NCI-H524 (cell line): Measurements from ENCODE around the gene ARHGAP6.
"Not testable (repeated sequence)": the region's sequence is repeated elsewhere in the genome, so short reads cannot be mapped to it uniquely, and the experiment has no call there.

Experiments
- DNase-seq, 2 experiments: peaks; one replicate each; lab custom pipeline; 2025; lab: John Stamatoyannopoulos, UW

The ARHGAP6 gene

DNA sequence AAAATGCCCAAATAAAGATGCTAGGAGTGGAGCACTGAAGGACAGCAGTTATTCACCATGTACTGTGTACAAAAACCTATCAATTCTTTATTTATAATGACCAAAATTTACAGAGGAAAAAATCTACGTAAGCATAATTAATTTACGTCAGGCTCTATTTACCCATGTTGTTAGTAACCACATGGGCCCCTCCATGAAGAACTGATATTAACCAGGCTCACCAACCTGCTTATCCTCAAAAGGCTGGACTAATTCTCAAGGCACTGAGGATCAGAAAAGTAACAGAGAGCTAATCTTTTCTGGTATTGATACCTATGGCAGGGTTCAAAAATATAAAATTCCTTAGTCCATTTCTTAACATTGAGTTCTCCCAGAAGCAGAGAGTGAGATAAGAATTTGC, 140.0 kb downstream of the ARHGAP6 start:
- DNase-seq: no peak

DNA sequence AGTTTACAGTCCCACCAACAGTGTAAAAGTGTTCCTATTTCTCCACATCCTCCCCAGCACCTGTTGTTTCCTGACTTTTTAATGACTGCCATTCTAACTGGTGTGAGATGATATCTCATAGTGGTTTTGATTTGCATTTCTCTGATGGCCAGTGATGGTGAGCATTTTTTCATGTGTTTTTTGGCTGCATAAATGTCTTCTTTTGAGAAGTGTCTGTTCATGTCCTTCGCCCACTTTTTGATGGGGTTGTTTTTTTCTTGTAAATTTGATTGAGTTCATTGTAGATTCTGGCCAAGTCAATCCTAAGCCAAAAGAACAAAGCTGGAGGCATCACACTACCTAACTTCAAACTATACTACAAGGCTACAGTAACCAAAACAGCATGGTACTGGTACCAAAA, 146.5 kb downstream of the ARHGAP6 start:
- DNase-seq: not testable (repeated sequence)

DNA sequence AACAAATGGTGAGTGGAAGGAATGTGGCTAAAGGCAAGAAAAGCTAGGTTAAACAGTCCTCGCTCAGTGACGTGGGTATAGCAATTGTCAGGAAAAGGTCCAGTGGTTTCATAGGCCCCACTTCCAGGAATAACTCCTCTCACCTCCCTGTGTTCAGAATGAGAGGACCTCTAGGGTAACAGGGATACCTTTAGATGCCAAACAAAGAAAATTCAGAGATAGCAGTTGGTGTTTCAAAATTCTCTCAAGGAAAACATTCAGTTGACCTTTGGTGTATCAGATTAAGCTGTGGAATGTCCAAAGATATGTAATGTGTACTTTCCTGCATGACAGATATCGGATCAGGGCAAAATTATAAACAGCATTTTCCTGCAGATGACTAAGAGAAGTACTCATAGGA, 155.9 kb downstream of the ARHGAP6 start:
- no peak for DNase-seq

DNA sequence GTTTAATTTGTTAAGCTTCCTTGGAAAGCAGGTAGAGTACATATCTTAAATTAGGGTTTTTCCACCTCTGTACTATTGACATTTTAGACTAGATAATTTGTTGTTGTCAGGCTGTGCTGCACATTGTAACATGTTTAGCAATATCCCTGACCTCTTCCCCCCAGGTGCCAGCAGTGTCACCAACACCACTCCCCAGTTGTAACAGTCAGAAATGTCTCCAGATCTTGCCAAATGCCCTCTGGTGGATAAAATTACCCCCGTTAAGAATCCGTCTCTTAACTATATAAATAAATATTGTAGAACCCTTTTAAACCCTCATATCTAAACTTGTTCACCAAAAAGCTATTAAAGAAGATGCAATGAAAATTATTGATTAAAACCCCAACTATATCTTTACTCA, 161.5 kb downstream of the ARHGAP6 start:
- no peak for DNase-seq

DNA sequence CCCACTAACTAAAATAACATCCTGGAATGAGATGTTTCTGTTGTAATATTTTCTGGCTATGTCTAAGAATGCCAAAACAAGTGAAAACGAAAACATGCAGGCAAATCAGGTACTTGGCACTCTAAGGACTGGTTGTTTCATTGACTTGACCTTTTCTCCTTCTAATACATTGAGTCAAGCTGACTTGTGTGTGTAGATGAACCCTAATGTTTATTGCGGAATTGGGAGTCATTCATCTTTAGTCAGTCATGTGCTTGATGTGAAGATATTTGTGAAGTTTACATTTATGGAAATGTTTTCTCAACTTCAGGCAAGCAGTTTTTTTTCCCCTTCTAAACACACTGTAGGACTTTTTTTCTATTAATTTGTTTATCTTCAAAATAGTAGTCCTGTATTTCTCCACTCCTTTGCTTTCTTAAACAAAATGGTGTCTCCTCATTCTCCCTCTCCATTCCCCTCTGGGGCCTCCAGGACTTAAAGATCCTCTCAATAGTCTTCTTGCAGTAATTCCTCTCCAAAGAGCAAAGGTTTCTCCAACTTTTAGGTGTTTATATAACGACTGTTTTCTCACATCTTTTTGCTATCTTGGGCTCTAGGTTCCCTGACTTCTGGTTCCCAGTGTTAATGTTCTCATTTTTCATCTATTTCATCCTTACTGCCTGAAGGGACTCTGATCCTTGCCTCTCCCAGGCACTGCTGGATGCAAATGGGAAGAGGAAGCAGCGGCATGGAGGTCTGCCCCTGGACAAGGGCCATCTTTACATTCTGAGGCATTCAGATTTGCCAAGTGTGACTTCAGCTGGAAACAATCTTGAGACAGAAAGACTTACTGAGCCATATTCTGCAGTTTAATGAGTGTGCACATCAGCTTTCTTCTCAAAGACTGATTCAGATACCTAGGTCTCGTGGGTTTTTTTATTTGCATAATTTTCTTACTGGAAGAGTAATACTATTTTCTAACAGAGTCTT, 166.4 kb downstream of the ARHGAP6 start:
- DNase-seq: no peak

DNA sequence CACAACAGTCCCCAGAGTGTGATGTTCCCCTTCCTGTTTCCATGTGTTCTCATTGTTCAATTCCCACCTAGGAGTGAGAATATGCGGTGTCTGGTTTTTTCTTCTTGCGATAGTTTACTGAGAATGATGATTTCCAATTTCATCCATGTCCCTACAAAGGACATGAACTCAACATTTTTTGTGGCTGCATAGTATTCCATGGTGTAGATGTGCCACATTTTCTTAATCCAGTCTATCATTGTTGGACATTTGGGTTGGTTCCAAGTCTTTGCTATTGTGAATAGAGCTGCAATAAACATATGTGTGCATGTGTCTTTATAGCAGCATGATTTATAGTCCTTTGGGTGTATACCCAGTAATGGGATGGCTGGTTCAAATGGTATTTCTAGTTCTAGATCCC, 174.3 kb downstream of the ARHGAP6 start:
- not testable (repeated sequence) for DNase-seq

DNA sequence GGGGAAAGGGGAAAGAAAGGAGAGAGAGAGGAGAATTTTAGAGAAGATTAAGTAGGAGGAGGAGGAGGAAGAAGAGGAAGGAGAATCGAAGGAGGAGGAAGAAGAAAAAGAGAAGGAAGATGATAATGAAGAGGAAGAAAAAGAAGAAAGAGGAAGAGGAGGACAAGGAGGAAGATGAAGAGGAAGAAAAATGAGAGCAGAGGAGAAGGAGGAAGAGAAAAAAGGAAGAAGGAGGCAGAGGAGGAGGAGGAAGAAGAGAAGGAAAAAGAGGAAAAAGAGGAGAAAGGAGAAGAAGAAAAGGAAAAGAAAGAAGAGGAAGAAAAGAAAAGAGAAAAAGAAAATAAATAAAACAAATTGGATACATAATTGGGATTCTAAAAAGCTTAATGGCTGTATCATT, 181.4 kb downstream of the ARHGAP6 start:
- DNase-seq: no peak

DNA sequence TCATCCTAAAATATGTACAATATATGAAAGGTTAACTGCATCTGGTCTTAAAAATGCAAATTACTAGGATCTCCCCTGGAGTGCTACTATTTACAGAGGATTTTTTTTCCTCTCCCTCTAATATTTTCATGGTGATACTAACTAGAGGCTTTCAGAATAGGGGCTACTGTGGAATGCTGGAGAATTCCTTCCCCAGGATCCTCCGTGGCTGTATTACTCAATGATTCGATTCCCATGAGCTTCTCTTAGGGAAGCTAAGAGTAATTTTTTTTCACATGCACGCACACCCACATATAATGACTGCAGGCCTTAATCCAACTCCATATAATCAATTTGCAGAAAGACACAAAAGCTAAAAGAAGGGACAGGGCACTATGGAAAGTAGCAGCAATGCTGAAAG, 184.7 kb downstream of the ARHGAP6 start:
- DNase-seq: no peak

DNA sequence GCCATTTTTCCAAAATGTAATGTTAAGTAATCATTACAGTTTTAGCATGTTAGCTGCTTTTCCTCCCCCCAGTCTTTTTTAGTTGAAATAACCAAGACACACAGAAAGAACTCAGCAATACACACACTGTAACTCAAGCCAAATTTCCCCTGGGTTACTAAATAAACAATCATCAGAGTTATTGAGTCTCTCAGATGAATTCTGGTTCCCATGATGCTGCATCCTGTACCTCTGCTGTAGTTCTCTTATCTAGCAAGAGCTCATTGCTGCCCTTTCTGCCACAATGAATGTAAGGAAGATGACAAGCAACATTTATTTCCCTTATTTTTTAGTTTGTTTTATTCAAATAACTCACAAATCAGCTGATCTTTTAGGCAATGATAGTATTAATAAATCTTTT, 185.1 kb downstream of the ARHGAP6 start:
- DNase-seq: no peak

DNA sequence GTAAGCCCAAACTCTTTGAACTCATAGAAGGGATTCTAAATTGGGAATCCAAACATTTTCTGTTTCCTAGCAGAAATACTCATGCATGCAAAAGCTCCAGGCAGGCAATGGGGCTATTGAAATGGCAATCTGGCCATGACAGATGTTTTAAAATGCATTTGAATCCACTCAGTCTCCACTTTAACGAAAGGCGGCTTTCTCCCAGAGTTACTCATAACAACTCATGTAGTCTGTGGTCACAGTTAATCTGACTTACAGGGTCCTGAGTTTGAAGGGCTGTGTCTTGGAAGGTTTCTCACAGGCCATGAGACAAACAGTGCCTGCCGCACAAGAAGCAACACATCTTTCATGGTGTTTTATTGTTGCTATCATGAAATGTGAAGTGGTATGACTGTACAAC, 186.8 kb downstream of the ARHGAP6 start:
- DNase-seq: peak; percentile 44 to 86

DNA sequence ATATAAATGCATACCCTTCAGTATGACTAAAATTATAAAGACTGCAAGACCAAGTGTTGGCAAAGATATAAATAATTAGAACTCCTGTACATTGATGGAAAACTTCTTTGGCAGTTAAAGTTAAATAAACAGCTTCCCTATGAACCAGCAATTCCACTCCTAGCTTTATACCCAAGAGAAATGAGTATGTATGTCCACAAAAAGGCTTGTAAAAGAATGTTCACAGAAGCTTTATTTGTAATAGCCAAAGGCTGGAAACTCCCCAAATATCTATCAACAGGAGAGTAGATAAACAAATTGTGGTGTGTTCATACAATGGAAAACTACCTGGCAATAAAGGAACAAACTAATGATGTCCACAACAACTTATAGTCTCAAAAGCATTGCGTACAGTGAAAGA, 187.7 kb downstream of the ARHGAP6 start:
- no peak for DNase-seq

DNA sequence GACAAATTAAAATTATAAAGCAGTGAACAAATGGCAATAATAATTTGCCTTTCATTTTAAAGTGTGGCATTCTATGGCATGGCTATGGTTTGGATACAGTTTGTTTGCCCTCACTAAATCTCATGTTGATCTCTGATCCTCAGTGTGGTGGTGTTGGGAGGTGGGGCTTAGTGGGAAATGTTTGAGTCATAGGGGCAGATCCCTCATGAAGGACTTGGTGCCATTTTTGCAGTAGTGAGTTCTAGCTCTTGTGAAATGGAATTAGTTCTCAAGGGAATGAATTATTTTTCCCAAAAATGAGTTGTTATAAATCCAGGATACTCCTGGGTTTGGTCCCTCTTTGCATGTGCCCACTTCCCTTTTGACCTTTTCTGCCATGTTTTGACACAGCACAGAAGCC, 191.1 kb downstream of the ARHGAP6 start:
- DNase-seq: no peak

DNA sequence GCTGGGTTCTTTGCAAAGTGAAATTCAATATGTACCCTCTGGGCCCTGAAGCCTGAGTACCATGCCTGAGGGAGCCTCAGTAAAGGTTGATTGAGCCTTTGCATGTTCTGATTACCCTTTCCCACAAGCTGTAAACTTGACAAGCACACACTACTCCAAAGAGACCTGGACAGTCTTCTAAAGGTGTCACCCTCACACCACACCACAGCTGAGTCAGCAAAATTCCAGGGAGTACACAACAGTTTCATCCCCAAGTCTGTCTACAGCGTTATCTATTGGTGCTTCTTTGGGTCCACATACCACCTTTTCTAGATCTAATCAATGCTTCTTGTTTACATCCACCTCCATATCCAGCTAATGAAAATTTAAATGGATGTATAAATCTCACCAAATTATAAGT, 191.7 kb downstream of the ARHGAP6 start:
- DNase-seq: no peak

DNA sequence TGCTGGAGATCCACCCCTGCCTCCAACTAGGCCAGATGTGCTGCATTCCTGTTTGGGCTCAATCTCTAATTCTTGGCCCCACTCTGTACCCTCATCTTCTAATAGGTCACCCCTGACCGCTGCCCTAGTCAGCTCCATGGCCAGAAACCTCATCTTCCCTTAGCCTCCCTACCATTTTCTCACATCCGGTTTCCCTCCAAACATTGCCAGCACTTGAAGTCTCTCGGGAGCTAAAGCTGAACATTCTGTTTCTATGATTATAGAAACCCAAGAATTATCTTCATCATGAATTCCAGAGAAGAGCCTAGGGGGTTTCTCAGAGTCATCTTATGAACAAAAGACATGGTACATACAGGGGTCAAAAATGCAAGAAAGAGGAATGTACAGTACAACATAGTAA, 192.8 kb downstream of the ARHGAP6 start:
- DNase-seq: no peak

DNA sequence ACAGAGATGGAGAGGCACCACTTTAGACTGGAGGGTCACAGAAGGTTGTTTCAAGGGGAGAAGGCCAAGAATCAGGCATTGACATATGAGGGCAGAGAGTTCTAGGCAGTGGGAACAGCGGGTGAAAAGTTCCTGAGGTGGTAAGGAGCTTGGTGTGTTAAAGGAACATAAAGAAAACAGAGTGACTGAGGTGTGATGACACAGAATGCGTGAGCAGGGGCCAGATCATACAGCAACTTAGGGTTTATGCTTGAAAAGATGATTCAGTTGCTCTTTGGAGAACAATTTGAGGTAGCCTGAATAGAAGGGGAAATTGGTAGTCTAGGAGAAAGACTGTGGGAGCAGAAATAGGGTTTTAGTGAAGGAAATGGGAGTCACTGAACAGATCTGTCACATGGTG, 193.3 kb downstream of the ARHGAP6 start:
- DNase-seq: no peak

DNA sequence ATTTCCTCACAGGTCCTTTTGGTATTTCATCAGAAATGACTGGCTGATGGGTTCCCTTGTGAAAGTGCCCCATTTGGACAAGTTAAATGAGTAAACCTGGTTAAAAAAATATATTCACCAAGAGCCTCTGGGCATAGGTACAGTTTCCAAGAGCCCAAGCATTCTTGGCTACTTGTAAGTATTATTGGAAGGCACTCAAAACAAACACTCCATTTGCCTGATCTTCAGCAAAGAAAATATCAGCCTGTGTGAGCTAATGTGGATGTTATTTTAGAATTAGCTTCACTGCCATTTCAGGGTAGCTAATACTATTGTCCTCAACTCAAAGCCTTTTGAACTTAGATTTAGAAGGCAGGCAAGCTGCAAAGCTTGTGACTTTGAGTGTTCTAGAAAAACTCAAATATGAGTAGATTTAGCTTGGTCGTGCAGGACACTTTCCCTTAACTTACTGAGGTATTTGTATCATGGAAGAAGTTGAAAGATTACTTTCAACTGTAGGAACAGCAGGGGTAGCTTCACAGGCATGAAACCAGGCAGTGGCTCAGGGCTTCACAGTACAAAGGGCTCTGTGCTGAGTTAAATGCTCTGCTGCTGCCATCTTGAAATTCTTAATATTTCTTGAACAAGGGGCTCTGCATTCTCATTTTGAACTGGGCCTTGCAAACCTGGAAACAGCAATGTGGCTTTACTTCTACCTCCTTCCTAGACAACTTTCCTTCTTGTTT, 195.3 kb downstream of the ARHGAP6 start:
- DNase-seq: no peak

DNA sequence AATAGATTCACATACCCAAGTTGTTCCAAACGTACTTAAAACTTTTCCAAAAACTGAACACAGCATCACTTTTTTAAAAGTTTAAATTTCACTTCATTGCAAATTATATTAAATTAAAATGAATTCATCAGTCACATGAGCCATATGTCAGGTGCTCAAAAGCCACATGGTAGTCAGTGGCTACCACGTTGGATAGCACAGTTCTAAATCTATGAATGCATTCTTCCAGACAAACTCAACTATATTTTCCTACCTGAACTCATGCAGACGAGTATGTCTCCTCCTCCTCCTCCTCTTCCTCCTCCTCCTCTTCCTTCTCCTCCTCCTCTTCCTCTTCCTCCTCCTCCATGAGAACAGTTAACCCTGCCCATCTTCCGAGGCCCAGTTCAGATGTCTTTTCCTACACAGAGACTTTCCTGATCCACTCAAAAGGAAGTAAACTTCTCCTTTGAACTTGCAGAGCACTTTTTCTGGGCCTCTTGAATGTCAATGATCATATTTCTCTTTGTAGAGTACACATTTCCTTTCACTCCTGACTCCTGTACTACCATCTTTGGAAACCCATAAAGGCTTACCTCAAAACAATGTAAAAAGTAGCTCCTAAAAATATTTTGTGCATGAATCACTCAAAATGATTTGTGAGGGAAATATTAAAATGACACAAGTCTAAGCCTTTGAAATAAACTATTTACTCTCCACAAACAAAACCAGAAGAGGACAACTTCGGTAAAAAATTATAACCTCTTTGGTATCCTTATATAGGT, 199.9 kb downstream of the ARHGAP6 start:
- DNase-seq: no peak

DNA sequence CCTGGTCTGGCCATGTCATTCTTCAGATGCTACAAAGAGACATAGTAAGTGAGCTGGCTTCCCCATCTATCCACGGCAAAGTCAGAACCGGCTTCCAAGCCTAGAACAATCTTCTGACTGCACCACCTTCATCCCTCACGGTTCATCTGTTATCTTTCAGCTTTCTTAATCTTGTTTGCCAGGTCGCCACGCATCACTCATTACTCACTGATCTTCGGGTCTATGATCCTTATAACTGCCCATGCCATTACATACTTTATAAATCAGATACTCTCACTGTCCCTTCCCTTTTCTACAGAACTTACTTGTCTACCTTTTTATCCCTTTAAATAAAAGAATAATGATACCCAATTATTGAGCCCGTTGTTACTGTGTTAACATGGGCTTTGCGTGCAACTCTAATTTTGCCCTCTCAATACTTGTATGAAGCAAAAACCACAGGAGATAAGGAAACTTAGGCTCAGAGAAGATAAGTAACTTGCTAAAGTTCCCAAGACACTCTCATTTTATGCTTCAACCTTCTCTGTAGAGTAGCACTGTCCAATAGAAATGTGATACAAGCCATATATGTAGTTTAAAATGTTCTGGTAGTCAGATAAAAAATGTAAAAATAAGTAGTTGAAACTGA, 200.8 kb downstream of the ARHGAP6 start:
- DNase-seq: no peak

DNA sequence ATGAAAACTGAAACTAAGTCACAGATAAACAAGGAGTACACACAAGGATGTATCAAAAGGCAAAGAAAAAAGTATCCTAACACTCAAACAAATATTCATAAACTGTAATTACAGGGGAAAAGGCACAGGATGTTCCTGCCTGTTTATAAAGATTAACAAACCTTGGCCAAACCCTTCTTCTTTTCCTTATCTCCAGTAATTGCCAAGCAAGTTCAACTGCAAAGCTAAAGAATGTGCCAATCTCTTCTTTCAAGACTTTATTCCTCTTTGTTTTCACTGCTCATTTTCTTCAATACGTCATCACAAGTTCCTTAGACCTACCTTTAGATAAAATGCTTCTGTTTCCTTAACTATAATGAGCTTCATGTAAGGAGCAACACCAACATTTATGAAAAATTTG, 201.3 kb downstream of the ARHGAP6 start:
- no peak for DNase-seq

DNA sequence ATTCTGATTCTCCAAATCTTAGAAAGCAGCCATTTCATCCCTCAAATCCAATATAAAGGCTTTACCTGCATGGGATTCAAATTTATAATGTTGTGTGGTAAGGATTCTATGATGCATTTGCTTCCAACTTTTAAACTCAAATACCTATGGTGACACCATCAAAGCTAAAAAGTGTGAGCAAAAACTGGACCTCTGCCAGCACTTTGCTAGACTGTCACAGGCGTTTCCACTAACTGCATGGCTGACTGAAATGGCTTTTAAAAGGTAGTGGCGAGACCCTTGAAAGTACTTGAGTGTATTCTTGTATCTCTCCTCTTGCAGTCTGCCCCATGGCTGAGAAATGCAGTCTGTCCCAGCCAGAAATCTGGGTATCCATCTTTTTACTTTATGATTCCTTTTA, 203.1 kb downstream of the ARHGAP6 start:
- DNase-seq: no peak

DNA sequence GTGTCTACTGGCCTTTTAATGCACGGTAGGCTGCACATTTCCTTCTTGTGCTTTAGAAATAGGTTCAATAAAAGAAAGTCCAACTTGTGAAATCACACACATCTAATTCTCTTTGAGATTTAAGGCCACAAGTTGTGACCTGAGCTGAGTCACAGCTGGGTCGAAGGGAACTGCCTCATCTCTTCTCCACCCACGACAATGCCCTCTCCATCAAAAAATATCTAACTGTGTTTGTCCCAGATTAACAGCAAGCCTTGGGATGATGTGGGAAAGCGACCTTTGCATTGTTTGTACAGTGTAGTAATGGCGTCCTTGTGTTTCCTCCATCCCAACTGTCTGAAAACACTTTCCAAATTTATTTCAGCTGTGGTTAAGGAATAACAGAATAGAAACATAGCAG, 203.6 kb downstream of the ARHGAP6 start:
- DNase-seq: no peak
